B cell (primary cell): ENCODE data around the gene LEMD1. TPM values are rescaled to one million over a fixed set of nuclear protein-coding genes. Genes with fewer than 3 reads are reported as not detected.

ENCODE experiments used
- ATAC-seq: fragments of 200-7000 bp; cut with Tn5 transposase; one replicate; pipeline ENCODE4 v1.10.0; 2021; ENCODE audit warnings: low read depth, mild to moderate bottlenecking, moderate number of reproducible peaks, moderate library complexity
- CTCF ChIA-PET: fragments of 350-600 bp; sonication (Branson Sonifier 250); formaldehyde crosslinking; loops from one replicate; lab custom pipeline; 2021; ENCODE audit warnings: antibody characterized with exemption, inconsistent platforms; lab: Charles Lee
- POLR2A ChIA-PET: fragments of 350-600 bp; sonication (Branson Sonifier 250); formaldehyde crosslinking; loops from one replicate; lab custom pipeline; 2021; ENCODE audit warnings: antibody characterized with exemption; lab: Charles Lee
- DNase-seq: peaks from one replicate; pipeline ENCODE4 v3.0.0; 2013
- H2AFZ ChIP-seq: 2 replicates; pipeline ENCODE4 v1.6.1; 2012; ENCODE audit warnings: mild to moderate bottlenecking, low read depth, low read length; ENCODE audit not compliant: insufficient read depth, poor library complexity, severe bottlenecking
- H3K27ac ChIP-seq, 2 donors: 1 replicate in 1 of 2; 2 replicates in 1 of 2; pipeline ENCODE4 v1.5.1; 2012 to 2013; ENCODE audit warnings: low read length in 2 of 2, mild to moderate bottlenecking in 2 of 2, moderate library complexity in 1 of 2
- H3K27me3 ChIP-seq, 4 experiments: fragments of 200-600 bp in 1 of 4; sonication (generic) in 1 of 4; replicated peaks in 1 of 4; 1 replicate in 2 of 4; 2 replicates in 2 of 4; pipeline versions ENCODE4 v1.6.1 to v1.7.0; 2013 to 2016; ENCODE audit warnings: low read length in 3 of 4, mild to moderate bottlenecking in 2 of 4, mixed read lengths in 1 of 4, moderate library complexity in 1 of 4; ENCODE audit not compliant: insufficient read depth in 4 of 4, control insufficient read depth in 3 of 4; ENCODE audit errors: control extremely low read depth in 1 of 4
- H3K36me3 ChIP-seq, 2 experiments: replicated peaks in 1 of 2; 1 replicate in 1 of 2; 2 replicates in 1 of 2; pipeline versions ENCODE4 v1.6.1 to v1.7.1; 2013; ENCODE audit warnings: low read length in 1 of 2; ENCODE audit not compliant: insufficient read depth in 2 of 2, control insufficient read depth in 1 of 2; ENCODE audit errors: control extremely low read depth in 1 of 2, extremely low read depth in 1 of 2
- H3K4me1 ChIP-seq, 2 donors: fragments of 200-600 bp in 1 of 2; sonication (generic) in 1 of 2; 1 replicate in 1 of 2; 2 replicates in 1 of 2; pipeline versions ENCODE4 v1.5.1 to v1.6.1; 2013 to 2017; ENCODE audit warnings: low read length in 2 of 2; ENCODE audit not compliant: control insufficient read depth in 2 of 2, insufficient read depth in 2 of 2
- H3K4me2 ChIP-seq: replicated peaks from 2 replicates; pipeline ENCODE3; 2012; ENCODE audit warnings: mild to moderate bottlenecking, low read depth, low read length; ENCODE audit not compliant: poor library complexity, severe bottlenecking
- H3K4me3 ChIP-seq, 5 experiments: fragments of 200-600 bp in 1 of 5; sonication (generic) in 1 of 5; 1 replicate in 3 of 5; 2 replicates in 2 of 5; pipeline versions ENCODE4 v1.5.1 to v1.7.0; 2011 to 2016; ENCODE audit warnings: low read length in 4 of 5, mild to moderate bottlenecking in 4 of 5, low read depth in 2 of 5, control low read depth in 1 of 5, moderate library complexity in 1 of 5; ENCODE audit not compliant: insufficient read depth in 1 of 5; ENCODE audit errors: control extremely low read depth in 1 of 5, extremely low read depth in 1 of 5
- H3K79me2 ChIP-seq: fragments of 200-600 bp; sonication (generic); one replicate; pipeline ENCODE4 v1.6.0; 2016; ENCODE audit warnings: low read length; ENCODE audit not compliant: control insufficient read depth, insufficient read depth
- H3K9ac ChIP-seq: fragments of 200-600 bp; sonication (generic); 2 replicates; pipeline ENCODE4 v1.6.1; 2017; ENCODE audit warnings: mild to moderate bottlenecking, low read length, moderate library complexity
- H3K9me3 ChIP-seq, 3 donors: one replicate each; pipeline versions ENCODE4 v1.6.1 to v1.7.1; 2013; ENCODE audit warnings: low read length in 2 of 3; ENCODE audit not compliant: control insufficient read depth in 2 of 3, insufficient read depth in 1 of 3; ENCODE audit errors: control extremely low read depth in 1 of 3
- H4K20me1 ChIP-seq: 2 replicates; pipeline ENCODE4 v1.6.0; 2012; ENCODE audit warnings: mild to moderate bottlenecking, low read length; ENCODE audit not compliant: insufficient read depth, control insufficient read depth, poor library complexity, severe bottlenecking
- H3K27ac Mint-ChIP-seq: one replicate; pipeline ENCODE4 v1.8.0; 2021; ENCODE audit warnings: mixed read lengths
- H3K27me3 Mint-ChIP-seq: one replicate; pipeline ENCODE4 v1.8.0; 2021; ENCODE audit warnings: mixed read lengths
- H3K4me1 Mint-ChIP-seq: one replicate; pipeline ENCODE4 v1.8.0; 2021; ENCODE audit warnings: mixed read lengths
- H3K4me3 Mint-ChIP-seq: one replicate; pipeline ENCODE4 v1.8.0; 2021; ENCODE audit warnings: mixed read lengths
- H3K9me3 Mint-ChIP-seq: one replicate; pipeline ENCODE4 v1.8.0; 2022; ENCODE audit warnings: mixed read lengths; ENCODE audit not compliant: insufficient read depth
- EZH2 ChIP-seq: IDR thresholded peaks from 2 replicates; pipeline ENCODE4 v1.6.1; 2012; ENCODE audit warnings: borderline replicate concordance, low read depth, mild to moderate bottlenecking, moderate library complexity, low read length; ENCODE audit not compliant: insufficient read depth, poor library complexity, severe bottlenecking
- WGBS: methylation state at CpG from one replicate; pipeline ENCODE4 v1.1.5; 2013; ENCODE audit warnings: missing lambda C conversion rate; ENCODE audit not compliant: insufficient coverage; 5-methylcytosine and 5-hydroxymethylcytosine counted together
- intact Hi-C: fragments of 100-400 bp; cut with micrococcal nuclease; formaldehyde crosslinking; loops from one replicate; pipeline ENCODE4 v1.10.0; 2022
- polyA plus RNA-seq: library from polyadenylated mRNA; depleted of rRNA; stranded (reverse); fragments of >200 nt; gene quantifications from 2 replicates; pipeline ENCODE4 v1.2.3, GENCODE V29; 2012
- total RNA-seq, 2 donors: library from RNA; stranded (reverse); fragments of 120-200 nt in 1 of 2; gene quantifications; 1 replicate in 1 of 2; 2 replicates in 1 of 2; pipeline versions ENCODE4 v1.2.3 to v1.2.4, GENCODE V29; 2013 to 2022
- TF ChIP-seq, protein P1 (sequence below): fragments of 200-600 bp; IDR thresholded peaks from one replicate; pipeline ENCODE4 v1.8.0; 2022; ENCODE audit warnings: antibody characterized with exemption, mild to moderate bottlenecking

Gene LEMD1
- total and polyA plus RNA-seq, 2 donors (not counting 1 experiment from before 2014, with no cell fraction given): 0.57 TPM; not detected in 1

DNA sequence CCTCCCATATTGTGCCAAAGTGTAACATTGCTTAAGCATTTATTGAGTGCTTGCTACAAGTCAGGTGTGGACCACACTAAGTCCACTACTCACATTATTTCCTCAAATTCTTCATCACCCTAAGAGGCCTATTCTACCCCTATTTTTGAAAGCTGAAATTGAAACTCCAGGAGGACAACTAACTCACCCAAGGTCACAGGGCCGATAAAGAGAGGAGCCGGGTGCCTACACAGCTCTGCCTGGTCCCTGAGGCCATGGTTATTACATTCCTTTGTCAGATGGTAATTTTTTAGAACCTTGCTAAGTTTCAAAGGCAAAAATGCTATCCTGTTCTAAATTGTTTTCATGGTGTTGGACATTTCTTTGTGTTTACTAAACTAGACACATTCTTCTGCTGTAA is 41.0 kb downstream of the LEMD1 start:
- 69% methylated on average over 2 of the region's 2 CpGs for WGBS
- DNase-seq: no peak
- H2AFZ ChIP-seq: no peak overlapping the region
- TF ChIP-seq EZH2: no peak
- TF ChIP-seq, protein P1, sequence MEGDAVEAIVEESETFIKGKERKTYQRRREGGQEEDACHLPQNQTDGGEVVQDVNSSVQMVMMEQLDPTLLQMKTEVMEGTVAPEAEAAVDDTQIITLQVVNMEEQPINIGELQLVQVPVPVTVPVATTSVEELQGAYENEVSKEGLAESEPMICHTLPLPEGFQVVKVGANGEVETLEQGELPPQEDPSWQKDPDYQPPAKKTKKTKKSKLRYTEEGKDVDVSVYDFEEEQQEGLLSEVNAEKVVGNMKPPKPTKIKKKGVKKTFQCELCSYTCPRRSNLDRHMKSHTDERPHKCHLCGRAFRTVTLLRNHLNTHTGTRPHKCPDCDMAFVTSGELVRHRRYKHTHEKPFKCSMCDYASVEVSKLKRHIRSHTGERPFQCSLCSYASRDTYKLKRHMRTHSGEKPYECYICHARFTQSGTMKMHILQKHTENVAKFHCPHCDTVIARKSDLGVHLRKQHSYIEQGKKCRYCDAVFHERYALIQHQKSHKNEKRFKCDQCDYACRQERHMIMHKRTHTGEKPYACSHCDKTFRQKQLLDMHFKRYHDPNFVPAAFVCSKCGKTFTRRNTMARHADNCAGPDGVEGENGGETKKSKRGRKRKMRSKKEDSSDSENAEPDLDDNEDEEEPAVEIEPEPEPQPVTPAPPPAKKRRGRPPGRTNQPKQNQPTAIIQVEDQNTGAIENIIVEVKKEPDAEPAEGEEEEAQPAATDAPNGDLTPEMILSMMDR: no peak
- no peaks in the 10 kb centered on the region for H3K4me1 Mint-ChIP-seq
- CTCF ChIA-PET: interaction anchor here (1.0 to 1.4 kb wide), 3 partner anchors 46 to 108 kb away, joined by 3 to 4 read pairs (median 4); no protein-coding TSS in a partner anchor
- H3K4me1 ChIP-seq: no peaks in the 10 kb centered on the region
- ATAC-seq: no peak
- intact Hi-C loops: no loop called here
- H3K27me3 ChIP-seq: peaks cover 0 to 7% (median 0%) of the 10 kb centered on the region in 4 experiments
- no peak overlapping the region for H3K4me3 ChIP-seq
- H3K79me2 ChIP-seq: no peaks in the 10 kb centered on the region
- H3K9me3 ChIP-seq: no peaks in the 10 kb centered on the region
- no peak overlapping the region for H3K4me3 Mint-ChIP-seq
- no peaks in the 10 kb centered on the region for H4K20me1 ChIP-seq
- H3K27ac Mint-ChIP-seq: no peak overlapping the region
- no peak overlapping the region for H3K27ac ChIP-seq
- no peak overlapping the region for H3K4me2 ChIP-seq
- POLR2A ChIA-PET: no interaction called here
- no peak overlapping the region for H3K9ac ChIP-seq
- H3K36me3 ChIP-seq: no peaks in the 10 kb centered on the region
- peaks cover 43% of the 10 kb centered on the region for H3K27me3 Mint-ChIP-seq
- H3K9me3 Mint-ChIP-seq: no peaks in the 10 kb centered on the region

DNA sequence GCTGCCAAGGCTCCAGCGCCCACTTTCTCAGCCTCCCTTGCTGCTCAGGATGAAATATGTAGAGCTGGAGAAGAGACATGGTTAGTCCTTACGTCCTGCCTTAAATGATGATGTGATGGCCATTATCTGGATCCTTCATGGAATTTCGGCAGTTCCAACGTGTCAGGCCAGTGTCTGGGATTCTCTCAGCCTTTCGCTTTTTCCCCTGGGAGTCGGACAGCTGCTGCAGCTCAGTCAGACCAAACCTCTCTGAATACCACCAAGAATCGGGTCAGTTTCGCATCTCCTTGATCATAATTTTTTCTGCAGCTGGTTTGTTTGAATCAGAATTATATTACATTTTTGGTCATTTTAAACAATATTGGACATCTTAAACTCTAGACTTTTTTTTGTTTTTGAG is 42.8 kb downstream of the LEMD1 start:
- Histone ChIP-seq H3K4me1 (no peaks in the 10 kb centered on the region), H3K9ac (no peak overlapping the region), H3K4me3 (no peak overlapping the region), H3K27me3 (peaks cover 0 to 10% (median 2%) of the 10 kb centered on the region in 4 experiments), H3K9me3 (no peaks in the 10 kb centered on the region), H3K4me2 (no peak overlapping the region), H3K27ac (no peak overlapping the region), H2AFZ (no peak overlapping the region), H3K79me2 (no peaks in the 10 kb centered on the region), H3K36me3 (no peaks in the 10 kb centered on the region), H4K20me1 (no peaks in the 10 kb centered on the region)
- CTCF ChIA-PET: interaction anchor here (1.6 kb wide), 1 partner anchor 278 kb away, joined by 5 read pairs; no protein-coding TSS in a partner anchor
- Mint-ChIP-seq H3K9me3 (no peaks in the 10 kb centered on the region), H3K4me1 (no peaks in the 10 kb centered on the region), H3K27me3 (peaks cover 47% of the 10 kb centered on the region), H3K4me3 (no peak overlapping the region), H3K27ac (no peak overlapping the region)
- WGBS: 40% methylated on average over 1 of the region's 8 CpGs
- no peak for ATAC-seq
- POLR2A ChIA-PET: no interaction called here
- intact Hi-C loops: no loop called here
- no peak for TF ChIP-seq EZH2
- TF ChIP-seq, protein P1: no peak
- DNase-seq: no peak
